ENCODE data around the gene ARL5C.

The ARL5C gene

GRCh38 chr17:39181303-39181702 is 15.3 kb upstream of the ARL5C start:
- Histone ChIP-seq H3K4me1 (ENCODE audit: control insufficient read depth in 1 of 2, insufficient read depth in 2 of 2, low read length in 2 of 2) (peaks cover under 1 to 10% of the 10 kb centered on the region in 2 donors), H3K27ac (ENCODE audit: low read depth, low read length) (no peak overlapping the region), H3K9me3 (ENCODE audit: control insufficient read depth in 1 of 2, low read length in 2 of 2) (no peaks in the 10 kb centered on the region), H3K36me3 (ENCODE audit: control insufficient read depth in 1 of 2, insufficient read depth in 2 of 2, low read length in 2 of 2) (peaks cover 0 to 24% of the 10 kb centered on the region in 2 donors), H3K4me3 (ENCODE audit: low read depth in 1 of 2, low read length in 2 of 2) (no peak overlapping the region), H3K9ac (ENCODE audit: low read depth in 1 of 2, low read length in 2 of 2) (no peak overlapping the region), H3K27me3 (ENCODE audit: control insufficient read depth in 1 of 2, insufficient read depth in 2 of 2, low read length in 2 of 2) (no peaks in the 10 kb centered on the region)

- Histone ChIP-seq H3K27me3 (ENCODE audit: control insufficient read depth in 1 of 2, insufficient read depth in 2 of 2, low read length in 2 of 2) (no peaks in the 10 kb centered on the region), H3K9ac (ENCODE audit: low read depth in 1 of 2, low read length in 2 of 2) (no peak overlapping the region), H3K4me1 (ENCODE audit: control insufficient read depth in 1 of 2, insufficient read depth in 2 of 2, low read length in 2 of 2) (peaks cover 13 to 24% of the 10 kb centered on the region in 2 donors), H3K9me3 (ENCODE audit: control insufficient read depth in 1 of 2, low read length in 2 of 2) (no peaks in the 10 kb centered on the region), H3K36me3 (ENCODE audit: control insufficient read depth in 1 of 2, insufficient read depth in 2 of 2, low read length in 2 of 2) (peaks cover 0 to 8% of the 10 kb centered on the region in 2 donors), H3K27ac (ENCODE audit: low read depth, low read length) (no peak overlapping the region), H3K4me3 (ENCODE audit: low read depth in 1 of 2, low read length in 2 of 2) (no peak overlapping the region)
Observed at GRCh38 chr17:39178536-39178935, 12.6 kb upstream of the ARL5C start.

- Histone ChIP-seq H3K4me1 (ENCODE audit: control insufficient read depth in 1 of 2, insufficient read depth in 2 of 2, low read length in 2 of 2) (peaks cover 13 to 24% of the 10 kb centered on the region in 2 donors), H3K9ac (ENCODE audit: low read depth in 1 of 2, low read length in 2 of 2) (no peak overlapping the region), H3K9me3 (ENCODE audit: control insufficient read depth in 1 of 2, low read length in 2 of 2) (no peaks in the 10 kb centered on the region), H3K27me3 (ENCODE audit: control insufficient read depth in 1 of 2, insufficient read depth in 2 of 2, low read length in 2 of 2) (no peaks in the 10 kb centered on the region), H3K27ac (ENCODE audit: low read depth, low read length) (no peak overlapping the region), H3K4me3 (ENCODE audit: low read depth in 1 of 2, low read length in 2 of 2) (no peak overlapping the region), H3K36me3 (ENCODE audit: control insufficient read depth in 1 of 2, insufficient read depth in 2 of 2, low read length in 2 of 2) (no peaks in the 10 kb centered on the region)
Observed at GRCh38 chr17:39177256-39177655, 11.3 kb upstream of the ARL5C start.

GRCh38 chr17:39175695-39176093 is 9.7 kb upstream of the ARL5C start:
- Histone ChIP-seq H3K9ac (ENCODE audit: low read depth in 1 of 2, low read length in 2 of 2) (no peak overlapping the region), H3K27me3 (ENCODE audit: control insufficient read depth in 1 of 2, insufficient read depth in 2 of 2, low read length in 2 of 2) (no peaks in the 10 kb centered on the region), H3K9me3 (ENCODE audit: control insufficient read depth in 1 of 2, low read length in 2 of 2) (no peaks in the 10 kb centered on the region), H3K4me3 (ENCODE audit: low read depth in 1 of 2, low read length in 2 of 2) (peak overlapping the region in 1 of 2 donors; percentile 54), H3K4me1 (ENCODE audit: control insufficient read depth in 1 of 2, insufficient read depth in 2 of 2, low read length in 2 of 2) (peaks cover 13 to 24% of the 10 kb centered on the region in 2 donors), H3K36me3 (ENCODE audit: control insufficient read depth in 1 of 2, insufficient read depth in 2 of 2, low read length in 2 of 2) (no peaks in the 10 kb centered on the region), H3K27ac (ENCODE audit: low read depth, low read length) (no peak overlapping the region)

GRCh38 chr17:39174920-39175694 is 9.1 kb upstream of the ARL5C start:
- H3K4me1 ChIP-seq (ENCODE audit: control insufficient read depth in 1 of 2, insufficient read depth in 2 of 2, low read length in 2 of 2), result peaks cover 13 to 24% of the 10 kb centered on the region in 2 donors
- H3K27ac ChIP-seq (ENCODE audit: low read depth, low read length), result no peak overlapping the region
- no peak overlapping the region for H3K9ac ChIP-seq (ENCODE audit: low read depth in 1 of 2, low read length in 2 of 2)
- H3K27me3 ChIP-seq (ENCODE audit: control insufficient read depth in 1 of 2, insufficient read depth in 2 of 2, low read length in 2 of 2), result no peaks in the 10 kb centered on the region
- H3K36me3 ChIP-seq (ENCODE audit: control insufficient read depth in 1 of 2, insufficient read depth in 2 of 2, low read length in 2 of 2), result no peaks in the 10 kb centered on the region
- H3K4me3 ChIP-seq (ENCODE audit: low read depth in 1 of 2, low read length in 2 of 2), result peak overlapping the region; percentile 12 to 54
- no peaks in the 10 kb centered on the region for H3K9me3 ChIP-seq (ENCODE audit: control insufficient read depth in 1 of 2, low read length in 2 of 2)

GRCh38 chr17:39173526-39174274 is 7.7 kb upstream of the ARL5C start:
- no peak overlapping the region for H3K4me3 ChIP-seq (ENCODE audit: low read depth in 1 of 2, low read length in 2 of 2)
- H3K4me1 ChIP-seq (ENCODE audit: control insufficient read depth in 1 of 2, insufficient read depth in 2 of 2, low read length in 2 of 2), result peaks cover 13 to 23% of the 10 kb centered on the region in 2 donors
- H3K9me3 ChIP-seq (ENCODE audit: control insufficient read depth in 1 of 2, low read length in 2 of 2), result no peaks in the 10 kb centered on the region
- H3K27me3 ChIP-seq (ENCODE audit: control insufficient read depth in 1 of 2, insufficient read depth in 2 of 2, low read length in 2 of 2), result no peaks in the 10 kb centered on the region
- H3K27ac ChIP-seq (ENCODE audit: low read depth, low read length), result no peak overlapping the region
- H3K36me3 ChIP-seq (ENCODE audit: control insufficient read depth in 1 of 2, insufficient read depth in 2 of 2, low read length in 2 of 2), result no peaks in the 10 kb centered on the region
- H3K9ac ChIP-seq (ENCODE audit: low read depth in 1 of 2, low read length in 2 of 2), result no peak overlapping the region

- Histone ChIP-seq H3K4me1 (ENCODE audit: control insufficient read depth in 1 of 2, insufficient read depth in 2 of 2, low read length in 2 of 2) (peaks cover 13 to 20% of the 10 kb centered on the region in 2 donors), H3K27me3 (ENCODE audit: control insufficient read depth in 1 of 2, insufficient read depth in 2 of 2, low read length in 2 of 2) (no peaks in the 10 kb centered on the region)
Observed at GRCh38 chr17:39173080-39173479, 7.1 kb upstream of the ARL5C start.

GRCh38 chr17:39171933-39172332 is 6.0 kb upstream of the ARL5C start:
- H3K9ac ChIP-seq (ENCODE audit: low read depth in 1 of 2, low read length in 2 of 2), result no peak overlapping the region
- H3K27me3 ChIP-seq (ENCODE audit: control insufficient read depth in 1 of 2, insufficient read depth in 2 of 2, low read length in 2 of 2), result no peaks in the 10 kb centered on the region
- H3K9me3 ChIP-seq (ENCODE audit: control insufficient read depth in 1 of 2, low read length in 2 of 2), result no peaks in the 10 kb centered on the region
- peaks cover 13 to 14% of the 10 kb centered on the region in 2 donors for H3K4me1 ChIP-seq (ENCODE audit: control insufficient read depth in 1 of 2, insufficient read depth in 2 of 2, low read length in 2 of 2)
- H3K4me3 ChIP-seq (ENCODE audit: low read depth in 1 of 2, low read length in 2 of 2), result no peak overlapping the region
- no peak overlapping the region for H3K27ac ChIP-seq (ENCODE audit: low read depth, low read length)
- no peaks in the 10 kb centered on the region for H3K36me3 ChIP-seq (ENCODE audit: control insufficient read depth in 1 of 2, insufficient read depth in 2 of 2, low read length in 2 of 2)

More at GRCh38 chr17:39173080-39173479, 7.1 kb upstream of the ARL5C start:
- Histone ChIP-seq H3K27ac (ENCODE audit: low read depth, low read length) (no peak overlapping the region), H3K9ac (ENCODE audit: low read depth in 1 of 2, low read length in 2 of 2) (no peak overlapping the region), H3K4me3 (ENCODE audit: low read depth in 1 of 2, low read length in 2 of 2) (no peak overlapping the region), H3K36me3 (ENCODE audit: control insufficient read depth in 1 of 2, insufficient read depth in 2 of 2, low read length in 2 of 2) (no peaks in the 10 kb centered on the region), H3K9me3 (ENCODE audit: control insufficient read depth in 1 of 2, low read length in 2 of 2) (no peaks in the 10 kb centered on the region)

GRCh38 chr17:39170558-39170957 is 4.6 kb upstream of the ARL5C start:
- H3K36me3 ChIP-seq (ENCODE audit: control insufficient read depth in 1 of 2, insufficient read depth in 2 of 2, low read length in 2 of 2), result no peaks in the 10 kb centered on the region
- H3K4me3 ChIP-seq (ENCODE audit: low read depth in 1 of 2, low read length in 2 of 2), result no peak overlapping the region
- no peaks in the 10 kb centered on the region for H3K9me3 ChIP-seq (ENCODE audit: control insufficient read depth in 1 of 2, low read length in 2 of 2)
- no peak overlapping the region for H3K27ac ChIP-seq (ENCODE audit: low read depth, low read length)
- no peaks in the 10 kb centered on the region for H3K27me3 ChIP-seq (ENCODE audit: control insufficient read depth in 1 of 2, insufficient read depth in 2 of 2, low read length in 2 of 2)
- H3K9ac ChIP-seq (ENCODE audit: low read depth in 1 of 2, low read length in 2 of 2), result no peak overlapping the region
- H3K4me1 ChIP-seq (ENCODE audit: control insufficient read depth in 1 of 2, insufficient read depth in 2 of 2, low read length in 2 of 2), result peaks cover 14 to 15% of the 10 kb centered on the region in 2 donors

- peaks cover 12% of the 10 kb centered on the region in 2 donors for H3K4me1 ChIP-seq (ENCODE audit: control insufficient read depth in 1 of 2, insufficient read depth in 2 of 2, low read length in 2 of 2)
- H3K27me3 ChIP-seq (ENCODE audit: control insufficient read depth in 1 of 2, insufficient read depth in 2 of 2, low read length in 2 of 2), result no peaks in the 10 kb centered on the region
- no peak overlapping the region for H3K27ac ChIP-seq (ENCODE audit: low read depth, low read length)
- no peaks in the 10 kb centered on the region for H3K36me3 ChIP-seq (ENCODE audit: control insufficient read depth in 1 of 2, insufficient read depth in 2 of 2, low read length in 2 of 2)
- no peak overlapping the region for H3K9ac ChIP-seq (ENCODE audit: low read depth in 1 of 2, low read length in 2 of 2)
- H3K4me3 ChIP-seq (ENCODE audit: low read depth in 1 of 2, low read length in 2 of 2), result no peak overlapping the region
- no peaks in the 10 kb centered on the region for H3K9me3 ChIP-seq (ENCODE audit: control insufficient read depth in 1 of 2, low read length in 2 of 2)
Observed at GRCh38 chr17:39170109-39170508, 4.1 kb upstream of the ARL5C start.
